Adrenal gland (tissue), 12 donors: ENCODE measurements around the gene SMIM35. TPM values are rescaled to one million over a fixed set of nuclear protein-coding genes. Genes with fewer than 3 reads are reported as not detected.

ENCODE experiments used
- DNase-seq, 7 donors: peaks; one replicate each; pipeline ENCODE4 v3.0.0-alpha.2; 2019 to 2020
- H3K27ac ChIP-seq, 5 donors: fragments of 200-600 bp; sonication (generic) in 4 of 5; 1 replicate in 3 of 5; 2 replicates in 2 of 5; pipeline versions ENCODE4 v1.5.1 to v1.8.0; 2016 to 2020; ENCODE audit warnings: mild to moderate bottlenecking in 1 of 5
- H3K27me3 ChIP-seq: fragments of 200-600 bp; 2 replicates; pipeline ENCODE4 v1.8.0; 2021
- H3K36me3 ChIP-seq, 2 donors: fragments of 200-600 bp; replicated peaks in 1 of 2; 1 replicate in 1 of 2; 2 replicates in 1 of 2; pipeline versions ENCODE4 v1.5.1 to v1.8.0; 2018 to 2022
- H3K4me1 ChIP-seq, 2 donors: fragments of 200-600 bp; replicated peaks in 1 of 2; 1 replicate in 1 of 2; 2 replicates in 1 of 2; pipeline versions ENCODE4 v1.5.1 to v1.8.0; 2018 to 2021
- H3K4me3 ChIP-seq, 4 donors: fragments of 200-600 bp; sonication (generic) in 3 of 4; one replicate each; pipeline ENCODE4 v1.5.1; 2016 to 2018
- H3K9me3 ChIP-seq, 3 donors: fragments of 200-600 bp; sonication (generic) in 1 of 3; replicated peaks in 1 of 3; 1 replicate in 2 of 3; 2 replicates in 1 of 3; pipeline versions ENCODE4 v1.5.1 to v1.8.0; 2016 to 2021
- CTCF ChIP-seq, 6 experiments: fragments of 450-650 bp in 4 of 6; fragments of 200-600 bp in 2 of 6; sonication (generic) in 1 of 6; IDR thresholded peaks; 1 replicate in 5 of 6; 2 replicates in 1 of 6; pipeline versions ENCODE4 v1.5.1 to v1.8.0; 2016 to 2021; ENCODE audit warnings: antibody characterized with exemption in 6 of 6, mild to moderate bottlenecking in 2 of 6, moderate library complexity in 1 of 6
- POLR2A ChIP-seq, 2 donors: fragments of 450-650 bp; IDR thresholded peaks; one replicate each; pipeline ENCODE4 v1.6.1; 2017; ENCODE audit warnings: antibody characterized with exemption in 2 of 2, mild to moderate bottlenecking in 2 of 2, moderate library complexity in 1 of 2
- WGBS, 4 donors: extraction: QIAGEN DNeasy Blood & Tissue Kit in 2 of 4; methylation state at CpG; one replicate each; pipeline versions ENCODE4 v1.1.5 to v1.1.7; 2013 to 2017; 5-methylcytosine and 5-hydroxymethylcytosine counted together
- intact Hi-C, 2 donors: fragments of 100-400 bp; cut with DNase I; formaldehyde crosslinking; loops; one replicate each; pipeline versions ENCODE4 v1.14.1 to v1.15.0; 2022 to 2023
- polyA plus RNA-seq, 3 donors: library from polyadenylated mRNA; stranded (reverse); fragments of 200-250 nt in 2 of 3; fragments of 350-450 nt in 1 of 3; fragmentation: Illumina TruSeq in 1 of 3; extraction: RNeasy Lipid Tissue Mini Kit (QIAGEN cat#74804) in 1 of 3; gene quantifications; one replicate each; pipeline ENCODE4 v1.2.3, GENCODE V29; 2013 to 2014
- total RNA-seq, 9 donors: library from RNA; depleted of rRNA in 4 of 9; stranded (reverse); fragments of >200 nt in 4 of 9; fragments of 120-200 nt in 1 of 9; fragmentation: NEBNext Ultra II Directional in 1 of 9; extraction: Animal tissue kit (Norgen Biotek cat#: 25700) in 1 of 9; gene quantifications; one replicate each; pipeline versions ENCODE4 v1.1.0 to v1.2.4, GENCODE V29; 2013 to 2023
- donor health status: healthy with polysubstance abuse.
- donor health status: Bipolar disorder and iron deficiency.
- donor health status: DM: yes; HTN: yes; CAD: no.
- donor health status: DM: no; HTN: no; CAD: no.
- donor health status: DM: no; HTN: no; CAD: no.
- donor health status: DM: yes; HTN: yes; CAD: no.

SMIM35 gene
- total and polyA plus RNA-seq, 12 donors: 0.07 to 0.10 (median 0.09) TPM; not detected in 7

- Histone ChIP-seq H3K4me3 (no peak overlapping the region), H3K27me3 (no peaks in the 10 kb centered on the region), H3K36me3 (no peaks in the 10 kb centered on the region), H3K4me1 (no peaks in the 10 kb centered on the region), H3K9me3 (no peaks in the 10 kb centered on the region), H3K27ac (no peak overlapping the region)
- no peak for TF ChIP-seq POLR2A (IDR thresholded peaks at IDR 0.05)
- no peak for TF ChIP-seq CTCF (IDR thresholded peaks at IDR 0.05)
- intact Hi-C loops: no loop called here
- 70 to 83% (median 77%) methylated on average over 4 of the region's 4 CpGs for WGBS, 4 donors
- no peak for DNase-seq
Observed at GRCh38 chr11:118042796-118043195, 44.0 kb downstream of the SMIM35 start.

- Histone ChIP-seq H3K4me3 (no peak overlapping the region), H3K4me1 (no peaks in the 10 kb centered on the region), H3K27ac (no peak overlapping the region), H3K36me3 (no peaks in the 10 kb centered on the region), H3K9me3 (no peaks in the 10 kb centered on the region), H3K27me3 (no peaks in the 10 kb centered on the region)
- intact Hi-C loops: no loop called here
- WGBS, 4 donors: 69 to 88% (median 75%) methylated on average over 1 of the region's 1 CpG
- TF ChIP-seq CTCF (IDR thresholded peaks at IDR 0.05) (no peak), POLR2A (IDR thresholded peaks at IDR 0.05) (no peak)
- no peak for DNase-seq
Observed at GRCh38 chr11:118042141-118042540, 44.6 kb downstream of the SMIM35 start.

GRCh38 chr11:118033443-118033842, 53.3 kb downstream of the SMIM35 start:
- Histone ChIP-seq H3K4me3 (no peak overlapping the region), H3K27me3 (no peaks in the 10 kb centered on the region), H3K9me3 (no peaks in the 10 kb centered on the region), H3K36me3 (no peaks in the 10 kb centered on the region), H3K4me1 (no peaks in the 10 kb centered on the region), H3K27ac (no peak overlapping the region)
- DNase-seq: no peak
- no peak for TF ChIP-seq CTCF (IDR thresholded peaks at IDR 0.05)
- no peak for TF ChIP-seq POLR2A (IDR thresholded peaks at IDR 0.05)
- intact Hi-C loops: no loop called here
- 81 to 82% (median 81%) methylated on average over 4 of the region's 4 CpGs for WGBS, 4 donors

- Histone ChIP-seq H3K4me3 (no peak overlapping the region), H3K27me3 (no peaks in the 10 kb centered on the region), H3K9me3 (no peaks in the 10 kb centered on the region), H3K27ac (no peak overlapping the region), H3K4me1 (no peaks in the 10 kb centered on the region), H3K36me3 (no peaks in the 10 kb centered on the region)
- no peak for TF ChIP-seq POLR2A (IDR thresholded peaks at IDR 0.05)
- TF ChIP-seq CTCF (IDR thresholded peaks at IDR 0.05): no peak
- WGBS, 4 donors: 48 to 60% (median 49%) methylated on average over 3 of the region's 3 CpGs
- intact Hi-C loops: no loop called here
- no peak for DNase-seq
Observed at GRCh38 chr11:118028626-118029025, 58.1 kb downstream of the SMIM35 start.
